Measurements from ENCODE around the gene ECSIT. TPM values are rescaled to one million over a fixed set of nuclear protein-coding genes. Genes with fewer than 3 reads are reported as not detected.

ECSIT gene
- 20.6 and 30.1 TPM in 2 replicates for total RNA-seq

GRCh38 chr19:11528551-11529341, at the start of gene ECSIT:
TSS of gene ECSIT (minus strand) at chr19:11529134. CDS start at chr19:11519170, 9,964 bp downstream.

GRCh38 chr19:11577451-11578257, 48.7 kb upstream of the ECSIT start, which contains the start of gene ACP5:
TSS of gene ACP5 (minus strand) at chr19:11577645. CDS start at chr19:11577317, 328 bp downstream.

GRCh38 chr19:11558881-11559828, 30.2 kb upstream of the ECSIT start, which contains the start of gene ELOF1:
TSS of gene ELOF1 (minus strand) at chr19:11559230. CDS start at chr19:11554347, 4,883 bp downstream.

GRCh38 chr19:11538232-11539036, 9.5 kb upstream of the ECSIT start, which contains the start of gene CNN1:
TSS of gene CNN1 (plus strand) at chr19:11538851. CDS start at chr19:11538928, 77 bp downstream.

GRCh38 chr19:11505504-11506100, 23.3 kb downstream of the ECSIT start, which contains the start of gene ZNF653:
TSS of gene ZNF653 (minus strand) at chr19:11505839. CDS start at chr19:11505786, 53 bp downstream.

GRCh38 chr19:11480715-11481533, 48.0 kb downstream of the ECSIT start, which contains the start of gene ELAVL3:
TSS of gene ELAVL3 (minus strand) at chr19:11481046. CDS start at chr19:11480608, 438 bp downstream.

Other genes starting within 250 kb of the ECSIT start
- not detected in 2 replicates for gene TSPAN16, start 233.0 kb downstream of the ECSIT start, total RNA-seq
- gene RAB3D, start 189.5 kb downstream of the ECSIT start, total RNA-seq, result 32.9 and 38.7 TPM in 2 replicates
- 83.6 and 104 TPM in 2 replicates for gene TMEM205, start 182.9 kb downstream of the ECSIT start, total RNA-seq
- 5.4 and 6.1 TPM in 2 replicates for gene CCDC159, start 182.6 kb downstream of the ECSIT start, total RNA-seq
- gene PLPPR2, start 173.7 kb downstream of the ECSIT start, total RNA-seq, result 4.9 and 7.3 TPM in 2 replicates
- gene SWSAP1, start 154.5 kb downstream of the ECSIT start, total RNA-seq, result 0.77 and 1.1 TPM in 2 replicates
- 3.1 and 5.9 TPM in 2 replicates for gene EPOR, start 144.8 kb downstream of the ECSIT start, total RNA-seq
- 0.87 and 1.6 TPM in 2 replicates for gene RGL3, start 109.8 kb downstream of the ECSIT start, total RNA-seq
- under 0.01 and 0.09 TPM in 2 replicates for gene ODAD3, start 94.0 kb downstream of the ECSIT start, total RNA-seq
- gene PRKCSH, start 93.5 kb downstream of the ECSIT start, total RNA-seq, result 110 and 113 TPM in 2 replicates
- gene ELAVL3, start 48.1 kb downstream of the ECSIT start, total RNA-seq, result not detected in 2 replicates
- 6.0 and 6.9 TPM in 2 replicates for gene ZNF653, start 23.3 kb downstream of the ECSIT start, total RNA-seq
- gene CNN1, start 9.7 kb upstream of the ECSIT start, total RNA-seq, result under 0.01 TPM in 1 of 2 replicates, not detected in the other
- gene ELOF1, start 30.1 kb upstream of the ECSIT start, total RNA-seq, result 22.9 and 23.8 TPM in 2 replicates
- under 0.01 and 0.34 TPM in 2 replicates for gene ACP5, start 48.5 kb upstream of the ECSIT start, total RNA-seq
- gene ZNF627, start 68.3 kb upstream of the ECSIT start, total RNA-seq, result 21.3 and 29.7 TPM in 2 replicates
- 9.3 and 11.4 TPM in 2 replicates for gene ZNF823, start 209.8 kb upstream of the ECSIT start, total RNA-seq
- 15.2 and 15.5 TPM in 2 replicates for gene ZNF441, start 237.9 kb upstream of the ECSIT start, total RNA-seq

Data from dermis lymphatic vessel endothelial cell (primary cell).